GM11168 (cell line): ENCODE data around the gene ARHGAP36.

ENCODE experiments used
- in situ Hi-C: fragments of 300-500 bp; cut with MboI; formaldehyde crosslinking; loops from one replicate; pipeline ENCODE4 v1.12.0; 2022; ENCODE audit warnings: low sequenced_read_pairs; ENCODE audit not compliant: unreplicated experiment

The ARHGAP36 gene, protein sequence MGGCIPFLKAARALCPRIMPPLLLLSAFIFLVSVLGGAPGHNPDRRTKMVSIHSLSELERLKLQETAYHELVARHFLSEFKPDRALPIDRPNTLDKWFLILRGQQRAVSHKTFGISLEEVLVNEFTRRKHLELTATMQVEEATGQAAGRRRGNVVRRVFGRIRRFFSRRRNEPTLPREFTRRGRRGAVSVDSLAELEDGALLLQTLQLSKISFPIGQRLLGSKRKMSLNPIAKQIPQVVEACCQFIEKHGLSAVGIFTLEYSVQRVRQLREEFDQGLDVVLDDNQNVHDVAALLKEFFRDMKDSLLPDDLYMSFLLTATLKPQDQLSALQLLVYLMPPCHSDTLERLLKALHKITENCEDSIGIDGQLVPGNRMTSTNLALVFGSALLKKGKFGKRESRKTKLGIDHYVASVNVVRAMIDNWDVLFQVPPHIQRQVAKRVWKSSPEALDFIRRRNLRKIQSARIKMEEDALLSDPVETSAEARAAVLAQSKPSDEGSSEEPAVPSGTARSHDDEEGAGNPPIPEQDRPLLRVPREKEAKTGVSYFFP

DNA sequence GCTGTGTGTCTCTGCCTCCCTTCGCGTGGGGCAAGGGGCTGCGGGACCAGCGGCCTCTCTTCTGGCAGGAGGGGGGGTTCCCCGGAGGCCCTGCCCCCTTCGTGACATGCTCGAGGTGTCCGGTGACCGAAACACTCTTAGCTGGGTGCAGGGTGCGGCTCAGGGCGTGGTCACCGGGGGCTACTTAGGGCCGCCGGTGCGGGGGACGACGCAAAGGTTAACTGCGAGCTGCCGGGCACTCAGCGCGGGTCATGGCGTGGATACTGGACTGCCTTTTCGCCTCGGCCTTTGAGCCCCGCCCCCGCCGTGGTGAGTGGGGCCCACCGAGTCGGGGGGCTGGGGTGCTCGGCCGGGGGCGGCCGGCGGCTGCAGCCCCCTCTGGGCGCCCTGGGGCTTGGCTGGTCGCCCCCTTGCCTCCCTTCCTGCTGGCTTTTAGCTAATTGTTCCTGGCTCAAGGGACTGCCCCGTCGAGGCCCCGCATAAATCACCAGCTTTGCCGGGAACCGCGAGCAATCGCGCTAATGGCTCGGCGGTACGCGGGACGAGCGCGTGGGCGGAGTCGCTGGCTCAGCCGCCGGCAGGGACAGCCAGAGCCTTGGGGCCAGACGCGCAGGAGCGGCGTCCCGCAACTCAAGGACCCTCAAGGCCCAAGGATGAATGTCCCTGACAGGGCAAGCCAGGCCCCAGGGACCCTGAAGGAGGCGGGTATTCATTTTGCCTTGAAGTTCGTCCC, at the start of gene ARHGAP36:
TSS of gene ARHGAP36 (plus strand) at position 211 of the 733 bp plus-strand sequence. CDS start 23,320 bp downstream, outside the sequence.
- in situ Hi-C loops, result no loop called here

DNA sequence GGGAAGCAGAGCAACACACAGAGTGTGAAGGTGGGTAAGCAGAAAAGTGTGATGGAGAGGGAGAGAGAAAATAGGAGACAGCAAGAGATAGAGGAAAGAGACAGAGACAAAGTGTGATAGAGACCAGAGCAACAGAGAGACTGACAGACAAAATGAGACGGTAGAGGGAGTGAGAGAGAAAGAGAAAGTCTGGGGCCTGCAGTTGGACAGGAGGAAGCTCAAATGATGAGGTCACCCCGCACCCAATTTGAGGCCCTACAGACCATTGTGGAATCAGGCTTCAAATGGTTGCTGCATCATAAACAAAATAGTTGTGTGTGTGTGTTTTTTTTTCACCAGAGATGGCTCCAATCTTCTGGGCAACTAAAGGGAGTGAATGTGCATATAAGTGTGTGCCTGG, 48.0 kb upstream of the ARHGAP36 start:
- in situ Hi-C loops, result no loop called here

DNA sequence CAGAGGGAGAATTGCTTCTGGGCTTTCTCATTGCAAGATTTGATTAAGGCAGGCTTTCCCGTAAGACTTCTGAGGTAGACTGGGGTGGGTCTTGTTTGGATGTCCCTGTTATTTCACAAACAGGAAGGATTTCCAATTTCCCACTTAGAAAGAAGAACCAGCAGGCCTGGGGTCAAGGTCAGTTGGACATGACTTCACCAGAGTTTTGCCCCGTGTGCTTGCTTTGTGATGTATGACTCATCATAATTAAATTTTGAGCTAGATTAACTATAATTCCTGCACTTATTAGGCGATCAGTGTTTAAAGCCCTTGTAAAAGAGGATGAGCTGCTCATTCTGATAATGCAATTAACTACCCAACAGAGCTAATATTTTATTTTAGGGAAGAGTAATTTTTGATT, 32.8 kb upstream of the ARHGAP36 start:
- in situ Hi-C loops, result no loop called here

DNA sequence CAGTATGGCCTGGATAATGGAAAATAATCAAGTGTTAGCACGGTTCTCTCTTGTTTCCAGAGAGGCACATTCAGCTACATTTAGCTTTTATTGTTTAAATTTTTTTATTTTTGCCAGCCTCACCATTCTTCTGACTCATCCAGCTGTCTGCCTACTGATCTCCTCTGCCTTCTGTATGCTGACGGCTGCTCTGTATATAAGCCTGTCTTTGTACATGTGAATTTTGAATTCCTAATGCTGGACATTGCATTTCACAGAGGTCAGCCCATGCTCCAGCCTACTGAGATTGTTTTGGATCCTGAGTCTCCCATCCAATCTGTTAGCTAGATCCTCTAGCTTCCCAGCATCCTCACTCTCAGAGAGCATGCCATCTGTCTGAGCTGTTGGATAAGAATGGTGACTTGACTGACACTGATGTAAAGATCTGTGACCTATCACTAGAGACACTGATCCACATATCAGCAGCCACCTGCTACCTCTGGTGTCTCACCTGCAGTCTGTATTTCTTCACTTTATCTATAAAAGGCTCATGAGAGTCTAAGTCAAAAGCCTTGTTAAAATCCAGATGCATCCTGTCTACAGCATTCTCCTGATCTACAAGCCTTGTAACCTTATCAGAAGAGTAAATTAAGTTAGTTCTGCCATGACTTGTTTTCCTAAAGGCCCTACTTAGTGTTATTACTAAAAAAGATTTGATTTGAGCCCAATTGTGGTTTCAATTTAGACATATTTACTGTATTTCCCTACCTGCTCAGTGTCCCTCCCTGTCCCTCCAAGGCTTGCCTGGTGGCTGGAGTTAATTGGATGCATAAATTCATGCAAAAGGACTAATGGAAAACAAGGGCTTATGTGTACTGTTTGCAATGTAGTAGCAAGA, 25.6 kb upstream of the ARHGAP36 start:
- in situ Hi-C loops, result no loop called here

DNA sequence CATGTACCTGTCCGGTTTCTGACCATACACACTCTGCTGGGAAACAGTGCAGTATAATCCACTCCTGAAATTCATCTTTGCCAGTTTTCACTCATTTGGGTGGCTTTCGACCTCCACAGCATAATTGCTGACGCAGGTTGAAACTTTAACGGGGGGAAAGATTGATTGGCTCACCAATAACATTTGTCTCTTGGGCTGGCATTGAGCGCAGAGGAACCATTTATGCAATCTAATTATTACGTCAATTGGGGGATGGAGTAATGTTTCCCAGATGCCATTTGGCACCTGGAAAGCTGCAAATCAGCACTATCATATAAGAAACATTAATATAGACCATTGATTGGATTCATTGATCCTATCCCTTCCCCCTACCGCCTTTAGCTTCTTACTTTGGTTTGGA, 24.1 kb upstream of the ARHGAP36 start:
- in situ Hi-C loops, result no loop called here

DNA sequence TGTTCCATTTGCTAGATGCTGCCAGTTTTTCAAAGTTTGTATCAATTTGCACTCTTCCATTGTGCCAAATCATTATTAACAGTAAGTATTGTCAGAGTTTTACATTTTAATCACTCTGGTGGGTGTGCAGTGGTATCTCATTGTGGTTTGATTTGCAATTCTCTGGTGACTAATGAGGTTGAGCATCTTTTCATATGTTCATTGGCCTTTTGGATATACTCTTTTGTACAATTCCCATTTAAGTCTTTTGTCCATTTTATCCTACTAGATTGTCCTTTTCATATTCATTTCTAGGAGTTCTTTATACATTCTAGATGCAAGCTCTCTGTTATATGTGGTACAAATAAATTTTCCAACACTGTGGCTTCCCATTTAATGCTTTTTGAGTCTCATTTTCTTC, 17.4 kb upstream of the ARHGAP36 start:
- in situ Hi-C loops, result no loop called here

DNA sequence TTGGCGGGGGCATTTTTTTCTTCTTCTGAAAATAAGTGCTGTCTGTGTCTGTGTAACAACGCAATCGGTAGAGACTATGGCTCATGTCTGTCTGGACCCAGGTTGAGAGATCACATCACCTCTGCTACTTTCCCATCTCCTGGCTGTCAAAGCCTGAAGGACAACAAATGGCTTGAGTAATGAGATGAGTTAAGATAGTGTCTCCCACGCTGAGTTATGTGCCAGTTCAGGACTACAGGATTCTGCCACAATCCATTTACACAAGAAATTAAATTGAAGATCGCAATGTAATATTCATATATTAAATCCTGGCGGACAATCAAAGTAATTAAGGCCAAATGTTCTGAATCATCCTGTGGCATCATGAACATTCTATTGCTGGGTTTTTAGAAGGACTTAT, 16.5 kb upstream of the ARHGAP36 start:
- in situ Hi-C loops, result no loop called here

DNA sequence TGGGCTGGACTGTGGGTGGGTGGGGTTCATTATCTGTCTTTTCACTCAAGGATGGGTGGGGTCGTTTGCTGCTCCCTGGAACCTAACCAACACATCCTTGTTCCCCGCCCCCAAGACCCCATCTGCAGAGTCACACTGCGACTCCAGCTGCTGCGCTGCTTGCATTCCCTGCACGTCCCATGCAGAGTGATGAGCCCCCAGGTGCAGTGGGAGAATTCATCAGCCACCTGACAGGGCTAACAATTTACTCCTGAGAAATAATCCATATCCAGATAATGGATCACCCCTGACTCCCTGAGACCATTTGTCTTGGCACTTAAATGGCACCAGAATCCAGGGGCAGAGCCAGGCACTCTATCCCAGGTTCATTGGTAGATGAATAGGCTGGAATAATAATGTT, 12.4 kb upstream of the ARHGAP36 start:
- in situ Hi-C loops, result no loop called here

DNA sequence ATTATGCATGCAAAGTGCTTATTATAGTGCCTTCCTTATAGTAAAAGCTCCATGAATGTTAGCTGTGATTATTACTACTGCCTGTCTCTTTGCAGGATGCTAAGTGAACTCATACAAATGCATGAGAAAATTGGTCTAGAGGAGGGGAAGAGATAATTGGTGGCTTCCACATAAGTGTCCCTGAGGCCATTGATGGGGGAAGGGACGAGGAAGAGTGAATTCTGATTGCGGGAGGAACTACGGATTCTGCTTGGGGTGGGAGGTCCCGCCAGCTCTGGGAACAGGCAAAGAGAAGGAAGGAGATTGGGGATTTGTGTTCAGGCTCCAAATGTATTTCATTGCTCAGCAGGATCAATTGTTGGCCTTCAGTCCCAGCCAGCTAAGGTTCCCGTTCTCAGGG, 11.6 kb upstream of the ARHGAP36 start:
- in situ Hi-C loops, result no loop called here

DNA sequence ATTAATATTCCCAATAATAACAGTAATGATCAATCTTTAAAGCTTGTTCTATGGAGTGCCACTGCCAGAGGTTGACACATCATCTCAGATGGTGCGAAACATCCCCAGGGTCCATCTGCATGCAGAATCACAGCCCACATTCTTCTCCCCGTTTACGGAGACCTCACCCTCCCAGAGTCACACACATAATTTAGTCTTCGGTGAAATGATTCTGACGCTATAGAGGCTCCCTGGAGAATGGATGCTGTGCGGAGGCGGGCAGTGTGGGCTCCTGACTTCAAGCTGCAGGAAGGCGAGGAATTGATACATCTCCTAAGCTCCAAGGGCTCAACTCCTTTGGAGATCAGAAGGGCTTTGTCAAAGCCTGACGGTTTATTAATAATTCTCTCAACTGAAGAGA, 11.0 kb upstream of the ARHGAP36 start:
- in situ Hi-C loops, result no loop called here

DNA sequence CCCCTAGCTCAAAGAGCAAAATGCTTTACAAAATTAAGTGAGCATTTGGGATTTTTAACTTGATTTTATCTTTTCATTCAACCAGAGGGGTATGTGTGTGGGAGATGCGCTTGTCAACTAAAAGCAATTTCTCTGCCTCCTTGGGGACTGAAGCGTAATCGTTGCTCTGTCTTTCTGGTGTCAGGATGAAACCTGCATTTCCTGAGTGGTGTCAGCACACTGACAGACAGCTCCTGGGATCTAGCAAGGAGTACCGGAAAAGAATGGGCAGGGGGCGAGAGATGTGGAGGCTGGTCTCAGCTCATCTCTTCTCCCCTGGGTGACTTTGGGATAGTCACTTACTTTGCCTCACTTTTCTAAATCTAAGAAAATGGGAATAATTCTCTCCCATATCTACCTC, 5.1 kb upstream of the ARHGAP36 start:
- in situ Hi-C loops, result no loop called here

DNA sequence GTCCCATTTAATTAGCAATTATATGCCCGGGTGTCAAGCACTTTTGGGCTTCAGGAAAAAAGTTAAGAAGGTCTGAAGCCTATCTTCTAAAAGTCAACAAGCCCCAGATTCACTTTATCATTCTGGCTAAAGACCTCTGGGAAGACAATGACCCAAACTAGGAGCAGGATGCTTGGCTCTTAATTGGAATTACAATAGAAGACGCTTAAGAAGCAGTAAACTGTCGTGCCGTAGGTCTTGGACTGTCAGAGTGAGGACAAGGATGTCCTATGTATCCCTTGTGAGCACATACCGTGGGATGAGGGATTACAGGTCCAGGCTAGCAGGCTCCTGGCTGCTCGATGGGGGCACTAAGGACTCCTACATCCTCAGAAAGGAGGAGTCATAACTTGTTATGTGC, 3.2 kb upstream of the ARHGAP36 start:
- in situ Hi-C loops, result no loop called here

DNA sequence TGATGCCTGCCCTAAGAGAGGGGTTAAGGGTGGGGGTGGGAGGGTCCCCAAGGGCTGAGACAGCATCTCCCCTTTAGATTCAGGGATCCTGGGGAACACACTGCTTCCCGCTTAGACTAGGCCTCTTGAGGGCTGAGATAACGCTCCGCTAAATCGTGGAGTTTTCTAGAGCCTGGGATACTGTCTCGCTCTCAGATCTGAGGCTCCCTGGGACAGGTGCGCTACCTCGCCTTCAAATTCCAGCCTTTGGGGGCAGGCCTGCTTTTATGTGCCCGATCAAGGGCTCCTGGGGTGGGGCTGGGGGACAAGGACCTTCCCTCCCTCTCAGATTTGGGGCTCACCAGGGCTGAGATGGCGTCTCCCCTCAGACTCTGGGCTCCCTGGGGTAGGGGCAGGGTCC, 440 bp upstream of the ARHGAP36 start:
- in situ Hi-C loops, result no loop called here

DNA sequence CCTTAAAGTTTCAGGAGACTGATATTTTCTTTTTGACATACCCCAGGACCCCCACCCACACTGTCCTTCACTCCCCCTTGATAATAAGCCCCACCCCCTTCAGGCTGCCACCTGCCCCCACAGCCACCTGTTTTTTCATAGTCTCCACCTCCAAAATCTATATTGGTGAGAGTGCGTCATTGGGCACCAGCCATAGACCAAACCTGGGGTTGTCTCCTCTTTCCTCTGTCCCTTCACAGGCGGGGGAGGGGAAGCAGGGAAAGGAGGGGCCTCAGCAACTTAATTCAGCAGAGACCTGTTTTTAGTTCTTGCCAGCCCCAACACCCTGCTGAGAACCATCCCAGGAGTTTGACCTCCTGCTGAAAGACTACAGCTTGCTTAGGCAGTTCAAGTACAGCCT, 1.1 kb downstream of the ARHGAP36 start:
- in situ Hi-C loops, result no loop called here

DNA sequence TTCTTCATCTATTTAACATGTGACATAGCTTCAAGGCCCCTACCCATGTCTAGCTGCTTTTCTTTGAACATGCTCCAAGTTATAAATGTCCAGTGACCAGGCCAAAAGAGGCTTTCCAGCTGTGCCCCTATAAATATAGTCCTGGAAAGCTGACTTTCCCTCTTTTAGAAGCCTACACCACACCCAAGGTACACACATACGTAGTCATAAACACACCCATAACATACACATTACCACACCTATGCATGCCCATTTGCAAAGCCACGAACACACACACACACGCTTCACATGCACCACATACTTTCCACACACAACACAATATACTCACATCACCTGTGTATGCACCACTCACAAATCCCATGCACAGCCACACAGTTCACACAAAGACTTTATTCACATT, 2.0 kb downstream of the ARHGAP36 start:
- in situ Hi-C loops, result no loop called here

DNA sequence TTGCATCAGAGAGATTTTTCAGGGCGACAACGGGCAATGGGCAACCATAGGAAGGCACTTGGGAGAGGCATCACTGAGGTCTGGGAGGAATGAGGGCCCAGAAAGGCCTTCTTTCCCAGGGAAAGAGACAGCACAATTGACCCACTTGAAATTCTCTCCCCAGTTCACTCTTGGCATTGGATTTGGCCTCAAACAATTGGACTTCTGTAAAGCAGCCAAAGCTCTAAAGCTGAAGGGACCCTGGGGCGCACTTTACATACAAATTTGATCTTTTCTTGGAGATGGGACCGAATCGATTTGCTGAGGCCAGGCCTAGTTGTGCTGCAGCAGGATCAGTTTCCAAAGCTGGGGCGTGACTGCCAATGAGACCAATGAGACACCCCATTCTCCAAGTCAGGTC, 3.2 kb downstream of the ARHGAP36 start:
- in situ Hi-C loops, result no loop called here

DNA sequence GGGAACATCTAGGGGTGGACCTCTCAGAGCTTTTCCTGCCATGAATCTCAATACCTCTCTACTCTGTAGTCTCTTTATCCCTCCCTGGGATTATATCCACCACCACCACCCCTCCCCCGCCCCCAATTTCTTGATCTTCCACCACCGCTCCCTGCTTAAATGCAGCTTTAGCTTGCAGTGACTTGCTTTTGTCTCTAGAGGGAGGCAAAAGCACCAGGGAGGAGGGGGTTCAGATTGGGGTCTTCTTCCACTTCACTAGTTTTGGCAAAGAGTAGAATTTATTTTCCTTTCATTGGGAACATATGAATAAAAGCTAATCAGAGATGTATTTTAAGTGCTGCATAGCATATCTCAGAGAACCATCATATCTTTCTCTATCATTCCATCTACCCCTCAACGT, 5.5 kb downstream of the ARHGAP36 start:
- in situ Hi-C loops, result no loop called here

DNA sequence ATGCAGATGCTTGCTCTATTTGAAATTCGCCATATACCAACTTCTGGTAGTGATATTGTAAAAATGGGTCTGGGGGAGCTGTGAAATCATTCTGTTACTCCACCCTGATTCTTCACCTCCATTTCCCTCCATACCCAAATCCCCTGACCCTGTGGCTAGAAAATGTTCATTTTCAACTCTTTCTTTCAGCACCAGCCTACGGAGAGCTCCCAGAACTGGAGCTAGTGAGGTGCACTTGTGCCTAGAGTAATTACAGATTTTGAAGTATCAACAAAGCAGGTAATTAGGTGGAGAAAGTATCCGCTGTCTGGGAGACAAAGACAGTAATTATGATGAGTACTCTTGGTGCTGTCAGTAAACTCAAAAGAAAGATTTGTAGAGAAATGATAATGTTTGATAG, 8.1 kb downstream of the ARHGAP36 start:
- in situ Hi-C loops, result no loop called here

DNA sequence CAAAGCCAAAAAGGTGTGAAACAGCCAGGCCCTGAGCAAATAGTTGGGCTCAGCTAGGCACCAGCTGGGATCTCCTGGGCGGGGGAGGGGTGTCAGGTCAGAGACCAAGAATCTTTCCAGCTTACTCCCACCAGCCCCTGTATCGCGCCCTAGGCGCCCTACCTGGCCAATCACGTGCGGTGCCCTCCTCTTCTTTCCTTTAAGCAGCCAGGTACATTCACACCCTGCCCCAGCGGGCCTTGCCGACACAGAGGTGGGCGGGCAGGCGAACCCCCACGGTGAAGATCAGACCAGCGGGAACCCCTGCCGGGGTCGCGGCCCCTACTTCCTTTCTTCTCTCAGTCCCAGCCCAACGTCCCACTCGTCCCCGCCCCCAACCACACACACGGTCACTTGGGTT, 9.1 kb downstream of the ARHGAP36 start:
- in situ Hi-C loops, result no loop called here
